SIG-M5 (cell line): ENCODE data around the gene DNA2.
"Not testable (repeated sequence)": the region's sequence is repeated elsewhere in the genome, so short reads cannot be mapped to it uniquely, and the experiment has no call there.

Experiments
- DNase-seq: peaks from one replicate; lab custom pipeline; 2025; lab: John Stamatoyannopoulos, UW

Gene DNA2

DNA sequence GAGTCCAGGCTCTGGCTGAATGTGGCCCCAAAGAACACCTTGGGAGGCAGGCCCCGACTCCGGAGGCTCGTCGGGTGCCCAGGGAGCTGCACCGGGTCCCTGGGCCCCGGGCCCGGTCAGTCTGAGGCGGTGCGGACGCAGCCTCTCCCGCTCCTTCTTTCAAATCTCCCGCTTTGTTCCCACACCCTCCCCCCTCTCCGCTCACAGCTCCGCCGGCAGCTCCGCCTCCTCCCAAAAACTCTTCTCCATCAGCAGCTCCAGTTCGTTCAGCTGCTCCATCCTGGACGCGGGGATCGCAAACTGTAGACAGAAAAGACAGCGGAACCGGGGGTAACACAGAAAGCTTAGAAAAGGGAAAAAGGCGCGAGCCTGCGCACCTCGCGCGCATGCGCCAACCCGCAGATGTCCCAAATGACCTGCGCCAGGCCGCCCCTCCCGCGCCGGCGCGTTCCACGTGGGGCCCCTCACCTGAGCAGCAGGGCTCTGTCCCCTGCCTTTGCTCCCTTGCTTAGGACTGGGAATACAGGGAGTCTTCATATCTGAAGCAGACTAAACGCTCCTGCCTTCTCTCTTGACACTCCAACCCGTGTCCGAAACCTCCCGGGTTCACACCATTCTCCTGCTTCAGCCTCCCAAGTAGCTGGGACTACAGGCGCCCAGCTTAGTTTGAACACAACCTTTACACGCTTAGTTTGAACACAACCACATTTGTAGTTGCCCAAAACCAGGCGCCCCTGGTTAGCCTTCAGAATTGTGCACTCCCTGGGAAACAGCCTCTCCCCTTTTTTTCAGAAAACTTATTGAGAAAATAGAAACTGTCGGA is at the start of gene DNA2:
Gene DNA2 (minus strand): TSS at position 388 of the 823 bp plus-strand sequence. CDS start 109 bp downstream, at position 279.
- DNase-seq = no peak

DNA sequence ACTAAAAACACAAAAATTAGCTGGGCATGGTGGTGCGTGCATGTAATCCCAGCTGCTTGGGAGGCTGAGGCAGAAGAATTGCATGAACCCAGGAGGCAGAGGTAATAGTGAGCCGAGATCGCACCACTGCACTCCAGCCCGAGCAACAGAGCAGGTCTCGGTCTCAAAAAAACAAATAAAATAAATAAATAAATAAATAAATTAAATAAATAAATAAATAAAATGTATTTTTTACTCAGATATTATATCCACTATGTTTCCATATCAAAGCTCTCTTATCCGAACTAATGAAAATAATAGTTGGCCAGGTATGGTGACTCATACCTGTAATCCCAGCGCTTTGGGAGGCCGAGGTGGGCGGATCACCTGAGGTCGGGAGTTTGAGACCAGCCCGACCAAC is 46.8 kb upstream of the DNA2 start:
- not testable (repeated sequence) for DNase-seq

DNA sequence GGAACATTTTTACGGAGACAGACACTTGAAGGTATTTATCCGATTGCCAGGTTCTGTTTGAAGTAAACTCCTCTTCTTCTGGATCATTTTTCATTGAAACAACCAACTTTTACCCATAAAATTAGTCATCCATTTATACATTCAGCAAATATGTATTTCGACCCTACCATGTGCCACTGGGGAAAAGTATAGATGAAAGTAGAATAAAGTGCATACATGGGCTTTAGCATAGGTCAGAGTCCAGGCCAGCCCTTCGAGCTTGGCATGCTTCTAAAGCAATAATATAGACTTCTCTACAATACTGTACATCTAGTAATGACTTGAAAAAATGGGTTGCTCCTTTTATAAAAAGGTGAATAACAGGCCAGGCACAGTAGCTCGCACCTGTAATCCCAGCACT is 45.4 kb upstream of the DNA2 start:
- no peak for DNase-seq

DNA sequence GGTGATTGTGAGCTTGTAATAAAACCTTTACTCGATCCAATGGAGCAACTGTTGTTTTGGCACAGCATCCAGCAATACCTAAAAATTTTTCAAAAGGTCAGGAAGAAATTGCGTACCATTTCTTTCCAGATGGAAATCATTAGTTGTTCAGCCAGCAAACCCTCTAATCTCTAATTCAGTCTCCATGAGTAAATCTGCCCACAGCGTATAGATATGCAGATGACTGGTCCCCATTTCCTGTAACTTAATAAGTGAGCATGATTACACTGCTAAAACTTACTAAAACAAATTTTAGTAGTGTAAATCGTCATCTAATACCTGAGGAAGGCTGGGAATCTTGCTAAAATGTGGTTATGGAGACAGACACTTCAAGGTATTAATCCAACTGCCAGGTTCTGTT is 45.0 kb upstream of the DNA2 start:
- no peak for DNase-seq

- DNase-seq = not testable (repeated sequence)
These were observed 44.4 kb upstream of the DNA2 start for GRCh38 chr10:68516216-68516615.

DNA sequence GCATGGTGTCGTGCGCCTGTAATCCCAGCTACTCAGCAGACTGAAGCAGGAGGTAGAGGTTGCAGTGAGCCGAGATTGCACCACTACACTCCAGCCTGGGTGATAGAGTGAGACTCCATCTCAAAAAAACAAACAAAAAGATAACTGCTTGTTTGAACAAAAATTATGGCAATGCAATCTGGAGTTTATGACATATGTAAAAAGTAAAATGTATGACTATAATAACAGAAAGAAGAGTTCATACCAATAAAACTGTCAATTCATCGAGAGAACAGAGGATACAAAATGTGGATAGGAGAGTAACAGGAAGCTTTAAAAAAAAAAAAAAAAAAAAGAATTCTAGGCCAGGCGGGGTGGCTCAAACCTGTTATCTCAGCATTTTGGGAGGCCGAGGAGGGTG is 36.3 kb upstream of the DNA2 start:
- DNase-seq = no peak

DNA sequence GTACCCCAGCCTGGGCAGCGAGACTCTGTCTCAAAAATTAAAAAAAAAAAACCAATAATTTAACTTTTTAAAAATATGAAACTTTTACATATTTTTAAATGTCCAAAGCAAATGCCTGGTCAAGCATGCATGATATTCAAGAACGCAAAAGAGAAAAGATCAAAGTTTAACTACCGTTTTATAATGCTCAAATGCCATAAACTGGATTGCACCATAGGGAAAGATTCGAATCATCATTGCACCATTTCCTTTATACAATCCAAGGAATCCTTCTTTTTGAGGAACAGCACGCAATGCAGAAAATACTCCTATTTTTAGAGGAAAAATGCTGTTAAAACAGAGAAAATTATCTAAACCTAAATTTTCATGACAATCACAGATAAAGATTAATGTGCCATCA is 34.6 kb upstream of the DNA2 start:
- DNase-seq = no peak

GRCh38 chr10:68502846-68503245 is 31.1 kb upstream of the DNA2 start:
- no peak for DNase-seq

- no peak for DNase-seq
These were observed 29.9 kb upstream of the DNA2 start for GRCh38 chr10:68501691-68502090.

- DNase-seq = no peak
These were observed 27.8 kb upstream of the DNA2 start for GRCh38 chr10:68499544-68499943.

DNA sequence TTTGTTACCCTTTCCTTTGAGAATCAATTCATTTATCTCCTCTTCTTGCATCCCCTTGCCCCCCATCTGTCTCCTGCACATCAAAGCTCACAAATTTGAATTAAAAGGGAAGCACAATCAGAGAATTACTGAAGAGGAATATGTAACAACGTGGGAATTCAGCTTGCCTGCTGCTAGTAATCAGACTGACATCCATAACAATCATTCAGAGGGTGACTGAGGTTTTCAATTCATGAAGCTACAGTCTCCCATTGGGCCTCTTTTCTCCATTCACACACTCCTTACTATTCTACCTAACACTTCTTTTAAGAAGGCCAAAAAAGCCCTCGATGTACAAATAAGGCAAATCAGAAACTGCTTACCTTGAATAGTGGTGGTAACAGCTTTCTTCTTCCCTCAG is 24.3 kb upstream of the DNA2 start:
- DNase-seq = no peak

DNA sequence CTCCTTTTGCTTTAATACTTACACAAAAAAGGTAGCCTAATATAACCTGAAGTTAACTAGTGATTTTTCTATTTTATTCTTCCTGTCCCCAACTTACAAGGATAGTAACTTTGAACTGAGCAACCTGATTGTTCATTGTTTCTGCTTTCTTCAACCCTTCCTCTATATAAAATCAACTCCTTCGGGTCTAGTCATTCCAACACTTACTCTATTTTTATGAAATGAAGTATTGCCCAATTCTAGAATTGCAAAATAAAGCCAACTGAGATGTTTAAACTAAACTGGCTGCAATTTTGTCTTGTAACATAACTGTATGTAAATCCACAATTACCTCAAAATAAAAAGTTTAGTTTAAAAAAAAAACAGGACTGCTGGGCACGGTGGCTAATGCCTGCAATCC is 20.3 kb upstream of the DNA2 start:
- DNase-seq = peak; percentile 10

- no peak for DNase-seq
These were observed 18.1 kb upstream of the DNA2 start for GRCh38 chr10:68489919-68490318.

GRCh38 chr10:68474021-68474420 is 2.2 kb upstream of the DNA2 start:
- DNase-seq = no peak

DNA sequence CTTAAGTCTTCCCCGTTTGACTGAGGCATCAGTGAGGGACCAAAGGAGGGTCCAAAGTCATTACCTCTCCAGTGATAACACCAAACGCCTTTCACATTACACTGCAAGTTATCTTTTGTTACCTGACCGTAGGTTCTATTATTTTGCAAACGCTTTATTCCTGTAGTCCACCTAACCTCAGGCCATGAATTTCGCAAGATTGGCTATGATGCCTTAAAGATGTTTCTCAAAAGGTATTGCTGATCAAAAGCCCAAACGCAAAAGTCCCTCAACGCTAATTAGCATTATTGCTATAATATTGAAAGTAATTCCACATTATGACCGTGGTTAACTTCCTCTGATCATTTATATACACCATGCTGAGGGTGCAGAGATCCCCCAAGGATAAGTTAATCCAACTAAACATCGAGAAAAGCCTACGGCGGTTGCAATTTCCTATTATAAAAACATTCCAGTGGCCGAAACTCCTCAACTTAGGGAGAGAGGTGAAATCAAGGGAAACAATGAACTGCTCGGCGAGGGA is 649 bp downstream of the DNA2 start:
- no peak for DNase-seq

DNA sequence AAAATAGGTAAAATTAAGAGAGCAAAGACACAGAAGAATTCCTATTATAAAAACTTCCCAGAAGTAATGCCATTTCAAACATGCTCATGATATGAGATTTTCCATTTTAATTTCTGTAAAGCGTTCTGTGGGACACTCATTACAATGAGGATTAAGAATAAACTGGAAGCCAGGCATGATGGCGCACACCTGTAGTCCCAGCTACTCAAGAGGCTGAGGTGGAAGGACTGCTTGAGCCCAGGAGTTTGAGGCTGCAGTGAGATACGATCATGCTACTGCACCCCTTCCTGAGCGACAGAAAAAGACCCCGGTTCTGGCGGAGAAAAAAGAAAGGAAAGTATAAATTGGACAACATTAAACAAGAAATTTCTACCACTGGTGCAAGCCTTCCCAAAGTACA is 1.5 kb downstream of the DNA2 start:
- DNase-seq = no peak

- no peak for DNase-seq
These were observed 1.9 kb downstream of the DNA2 start for GRCh38 chr10:68469838-68470237.

GRCh38 chr10:68464729-68465128 is 7.0 kb downstream of the DNA2 start:
- not testable (repeated sequence) for DNase-seq

- no peak for DNase-seq
These were observed 8.2 kb downstream of the DNA2 start for GRCh38 chr10:68463365-68464093.

DNA sequence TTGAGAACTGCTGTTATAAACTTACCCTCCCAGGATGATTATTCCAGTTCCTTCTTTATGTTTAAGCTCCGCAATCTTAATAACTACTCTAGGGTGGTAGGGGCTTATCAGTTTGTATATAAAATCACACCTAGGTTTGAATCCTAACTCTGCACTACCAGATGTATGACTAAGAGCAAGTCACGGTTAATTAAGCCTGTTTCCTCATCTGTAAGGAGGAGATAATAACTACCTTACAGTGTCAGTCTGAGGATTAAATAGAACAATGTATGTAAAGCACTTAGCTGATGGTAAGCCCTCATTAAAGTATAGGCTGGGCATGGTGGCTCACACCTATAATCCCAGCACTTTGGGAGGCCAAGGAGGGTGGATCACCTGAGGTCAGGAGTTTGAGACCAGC is 9.2 kb downstream of the DNA2 start:
- no peak for DNase-seq

- DNase-seq = no peak
These were observed 10.7 kb downstream of the DNA2 start for GRCh38 chr10:68461032-68461431.

- DNase-seq = not testable (repeated sequence)
These were observed 22.1 kb downstream of the DNA2 start for GRCh38 chr10:68449698-68450097.

- no peak for DNase-seq
These were observed 25.6 kb downstream of the DNA2 start for GRCh38 chr10:68446179-68446578.
